ENCODE results near the gene NANOGP8.
"Not testable (repeated sequence)": the region's sequence is repeated elsewhere in the genome, so short reads cannot be mapped to it uniquely, and the experiment has no call there.

NANOGP8 gene

DNA sequence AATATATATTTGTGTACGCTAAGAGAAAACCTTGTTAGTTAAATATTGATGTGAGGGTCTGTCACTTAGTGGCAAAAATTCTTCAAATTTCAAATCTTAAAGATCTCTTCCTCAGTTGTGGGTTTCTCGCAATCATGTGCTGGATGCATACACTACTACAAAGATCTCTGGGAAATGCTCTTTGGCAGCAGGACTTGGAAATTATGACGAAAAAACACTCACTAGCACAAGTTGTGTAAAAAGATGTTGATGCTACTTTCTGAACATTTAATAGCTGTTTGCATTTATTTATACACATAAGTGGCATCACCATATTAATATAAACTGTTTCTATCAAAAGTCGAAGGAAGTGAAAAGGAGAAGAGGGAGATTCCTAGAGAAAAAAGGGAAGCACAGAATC lies 10.8 kb upstream of the NANOGP8 start:
- DNase-seq (ENCODE audit: extremely low read depth, low read depth), result no peak
- TF ChIP-seq, protein P1, sequence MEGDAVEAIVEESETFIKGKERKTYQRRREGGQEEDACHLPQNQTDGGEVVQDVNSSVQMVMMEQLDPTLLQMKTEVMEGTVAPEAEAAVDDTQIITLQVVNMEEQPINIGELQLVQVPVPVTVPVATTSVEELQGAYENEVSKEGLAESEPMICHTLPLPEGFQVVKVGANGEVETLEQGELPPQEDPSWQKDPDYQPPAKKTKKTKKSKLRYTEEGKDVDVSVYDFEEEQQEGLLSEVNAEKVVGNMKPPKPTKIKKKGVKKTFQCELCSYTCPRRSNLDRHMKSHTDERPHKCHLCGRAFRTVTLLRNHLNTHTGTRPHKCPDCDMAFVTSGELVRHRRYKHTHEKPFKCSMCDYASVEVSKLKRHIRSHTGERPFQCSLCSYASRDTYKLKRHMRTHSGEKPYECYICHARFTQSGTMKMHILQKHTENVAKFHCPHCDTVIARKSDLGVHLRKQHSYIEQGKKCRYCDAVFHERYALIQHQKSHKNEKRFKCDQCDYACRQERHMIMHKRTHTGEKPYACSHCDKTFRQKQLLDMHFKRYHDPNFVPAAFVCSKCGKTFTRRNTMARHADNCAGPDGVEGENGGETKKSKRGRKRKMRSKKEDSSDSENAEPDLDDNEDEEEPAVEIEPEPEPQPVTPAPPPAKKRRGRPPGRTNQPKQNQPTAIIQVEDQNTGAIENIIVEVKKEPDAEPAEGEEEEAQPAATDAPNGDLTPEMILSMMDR (IDR thresholded peaks at IDR 0.05; ENCODE audit: low read depth, low read length), result no peak

DNA sequence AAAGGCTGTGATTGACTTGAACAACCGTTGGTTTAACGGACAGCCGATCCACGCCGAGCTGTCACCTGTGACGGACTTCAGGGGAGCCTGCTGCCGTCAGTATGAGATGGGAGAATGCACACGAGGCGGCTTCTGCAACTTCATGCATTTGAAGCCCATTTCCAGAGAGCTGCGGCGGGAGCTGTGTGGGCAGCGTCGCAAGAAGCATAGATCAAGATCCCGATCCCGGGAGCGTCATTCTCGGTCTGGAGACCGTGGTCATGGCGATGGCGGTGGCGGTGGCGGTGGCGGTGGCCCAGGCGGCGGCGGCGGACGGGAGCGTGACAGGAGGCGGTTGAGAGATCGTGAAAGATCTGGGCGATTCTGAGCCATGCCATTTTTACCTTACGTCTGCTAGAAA lies 7.8 kb upstream of the NANOGP8 start:
- no peak for DNase-seq (ENCODE audit: extremely low read depth, low read depth)
- TF ChIP-seq, protein P1 (IDR thresholded peaks at IDR 0.05; ENCODE audit: low read depth, low read length), result no peak

DNA sequence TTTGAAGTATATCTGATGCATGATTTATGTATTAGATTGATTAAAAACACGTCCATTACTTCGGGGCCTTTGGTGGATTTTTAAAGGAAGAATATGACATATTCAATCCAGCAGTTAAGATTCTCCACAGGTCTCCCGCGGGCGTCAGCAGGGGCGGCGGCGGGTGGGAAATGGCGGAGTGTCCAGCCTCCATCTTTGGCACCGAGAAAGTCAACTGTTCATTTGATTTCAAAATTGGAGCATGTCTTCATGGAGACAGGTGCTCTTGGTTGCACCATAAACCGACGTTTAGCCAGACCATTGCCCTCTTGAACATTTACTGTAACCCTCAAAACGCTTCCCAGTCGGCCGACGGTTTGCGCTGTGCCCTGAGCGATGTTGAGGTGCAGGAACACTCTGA lies 7.2 kb upstream of the NANOGP8 start:
- no peak for DNase-seq (ENCODE audit: extremely low read depth, low read depth)
- TF ChIP-seq, protein P1 (IDR thresholded peaks at IDR 0.05; ENCODE audit: low read depth, low read length), result no peak

DNA sequence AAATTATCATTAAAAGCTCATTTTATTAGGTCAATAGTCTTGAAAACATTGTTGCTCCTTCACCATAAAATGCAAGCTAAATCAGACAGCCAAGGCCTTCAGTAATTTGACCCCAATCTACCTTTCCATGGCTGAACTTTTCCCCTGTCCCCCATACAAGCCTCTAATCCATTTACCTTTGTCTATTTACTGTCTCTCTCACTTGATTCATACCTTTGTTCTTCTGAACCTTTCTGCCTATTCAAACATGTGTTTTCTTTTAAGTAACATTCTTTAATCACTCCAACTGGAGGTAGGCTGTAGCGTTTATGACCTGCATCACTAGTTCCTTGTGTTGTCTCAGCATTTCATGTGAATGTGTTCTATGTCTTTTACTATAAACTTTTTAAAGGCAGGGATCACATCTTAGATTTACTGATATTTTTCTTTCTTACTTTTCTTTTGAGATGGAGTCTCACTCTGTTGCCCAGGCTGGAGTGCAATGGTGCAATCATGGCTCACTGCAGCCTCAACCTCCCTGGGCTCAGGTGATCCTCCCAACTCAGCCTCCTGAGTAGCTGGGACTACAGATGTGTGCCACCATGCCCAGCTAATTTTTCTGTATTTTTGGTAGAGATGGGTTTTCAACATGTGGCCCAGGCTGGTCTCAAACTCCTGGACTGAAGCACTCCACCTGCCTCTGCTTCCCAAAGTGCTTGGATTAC lies 5.2 kb upstream of the NANOGP8 start:
- DNase-seq (ENCODE audit: extremely low read depth, low read depth), result no peak
- TF ChIP-seq, protein P1 (IDR thresholded peaks at IDR 0.05; ENCODE audit: low read depth, low read length), result no peak

DNA sequence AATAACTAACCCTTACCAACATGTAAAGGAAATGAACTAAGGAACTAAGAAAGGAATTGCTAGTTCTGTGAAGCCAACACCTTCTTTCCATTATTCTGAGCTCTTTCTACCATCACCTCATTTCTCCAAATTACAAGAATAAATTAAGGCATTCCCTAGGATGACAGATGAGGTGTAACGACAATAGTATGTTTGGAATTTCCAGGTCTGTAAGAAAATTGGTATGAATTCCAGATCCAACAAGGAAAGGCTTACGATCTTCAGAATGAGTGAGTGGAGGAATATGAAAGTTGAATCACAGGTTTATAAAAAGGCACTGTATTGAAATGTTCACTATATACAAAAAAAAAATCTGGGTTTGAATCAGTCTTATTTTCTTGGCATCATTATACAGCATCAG lies 4.5 kb upstream of the NANOGP8 start:
- DNase-seq (ENCODE audit: extremely low read depth, low read depth), result no peak
- TF ChIP-seq, protein P1 (IDR thresholded peaks at IDR 0.05; ENCODE audit: low read depth, low read length), result no peak

DNA sequence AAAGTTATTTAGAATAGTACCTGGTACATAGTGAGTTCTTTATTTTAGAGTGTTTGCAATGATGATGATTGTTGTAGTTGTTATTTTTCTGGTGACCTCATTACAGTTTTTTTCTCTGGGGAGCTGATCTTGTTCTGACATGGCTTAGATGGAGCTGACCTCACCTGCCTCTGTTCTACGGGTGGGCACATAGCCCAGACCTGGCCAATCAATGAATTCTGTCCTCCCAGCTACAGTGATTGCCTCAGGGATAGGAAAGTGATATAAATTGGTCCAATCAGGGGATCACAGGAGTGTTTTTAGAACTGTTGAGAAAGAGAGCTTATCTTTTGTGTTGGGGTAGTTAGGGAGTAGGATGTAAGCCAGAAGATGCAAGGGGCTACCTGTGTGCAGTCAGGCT lies 3.2 kb upstream of the NANOGP8 start:
- DNase-seq (ENCODE audit: extremely low read depth, low read depth), result no peak
- TF ChIP-seq, protein P1 (IDR thresholded peaks at IDR 0.05; ENCODE audit: low read depth, low read length), result no peak

DNA sequence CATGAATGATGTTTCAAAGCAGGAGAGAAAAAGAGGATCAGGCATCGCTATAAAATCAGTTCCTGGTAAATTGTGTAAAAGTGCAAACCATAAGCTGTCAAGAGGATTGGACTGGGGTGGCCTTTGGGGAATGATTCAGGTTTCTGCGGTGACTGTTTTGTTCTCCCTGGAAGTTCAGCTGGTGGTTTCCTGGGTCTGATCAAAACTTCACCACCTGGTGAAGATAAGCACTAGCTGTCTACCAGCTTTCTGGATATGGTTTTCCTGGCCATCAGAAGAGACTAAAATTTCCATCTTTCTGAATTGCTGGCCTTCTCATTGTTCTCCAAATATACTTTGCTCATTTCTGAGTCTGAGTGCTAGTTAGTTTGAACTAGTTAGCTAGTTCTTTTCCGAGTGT lies 2.7 kb upstream of the NANOGP8 start:
- DNase-seq (ENCODE audit: extremely low read depth, low read depth), result no peak
- TF ChIP-seq, protein P1 (IDR thresholded peaks at IDR 0.05; ENCODE audit: low read depth, low read length), result no peak

DNA sequence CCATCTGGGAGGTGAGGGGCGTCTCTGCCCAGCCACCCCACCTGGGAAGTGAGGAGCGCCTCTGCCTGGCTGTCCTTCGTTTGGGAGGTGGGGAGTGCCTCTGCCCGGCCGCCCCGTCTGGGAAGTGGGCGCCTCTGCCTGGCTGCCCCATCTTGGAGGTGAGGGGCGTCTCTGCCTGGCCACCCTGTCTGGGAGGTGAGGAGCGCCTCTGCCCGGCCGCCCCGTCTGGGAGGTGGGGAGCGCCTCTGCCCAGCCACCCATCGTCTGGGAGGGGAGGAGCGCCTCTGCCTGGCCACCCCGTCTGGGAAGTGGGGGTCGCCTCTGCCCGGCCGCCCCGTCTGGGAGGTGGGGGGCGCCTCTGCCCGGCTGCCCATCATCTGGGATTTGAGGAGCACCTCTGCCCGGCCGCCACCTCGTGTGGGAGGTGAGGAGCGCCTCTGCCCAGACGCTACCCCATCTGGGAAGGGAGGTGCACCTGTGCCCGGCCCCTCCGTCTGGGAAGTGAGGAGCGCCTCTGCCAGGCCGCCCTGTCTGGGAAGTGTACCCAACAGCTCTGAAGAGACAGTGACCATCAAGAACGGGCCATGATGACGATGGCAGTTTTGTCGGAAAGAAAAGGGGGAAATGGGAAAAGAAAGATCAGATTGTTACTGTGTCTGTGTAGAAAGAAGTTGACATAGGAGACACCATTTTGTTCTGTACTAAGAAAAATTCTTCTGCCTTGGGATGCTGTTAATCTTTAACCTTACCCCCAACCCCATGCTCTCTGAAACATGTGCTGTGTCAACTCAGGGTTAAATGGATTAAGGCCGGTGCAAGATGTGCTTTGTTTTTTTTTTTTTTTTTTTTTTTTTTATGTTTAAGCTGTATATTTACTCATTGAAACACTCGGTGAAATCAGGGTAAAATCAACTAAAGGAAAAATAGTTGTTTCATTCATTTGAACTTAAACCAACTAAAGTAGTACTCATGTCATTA lies 2.4 kb downstream of the NANOGP8 start:
- DNase-seq (ENCODE audit: extremely low read depth, low read depth), result not testable (repeated sequence)

DNA sequence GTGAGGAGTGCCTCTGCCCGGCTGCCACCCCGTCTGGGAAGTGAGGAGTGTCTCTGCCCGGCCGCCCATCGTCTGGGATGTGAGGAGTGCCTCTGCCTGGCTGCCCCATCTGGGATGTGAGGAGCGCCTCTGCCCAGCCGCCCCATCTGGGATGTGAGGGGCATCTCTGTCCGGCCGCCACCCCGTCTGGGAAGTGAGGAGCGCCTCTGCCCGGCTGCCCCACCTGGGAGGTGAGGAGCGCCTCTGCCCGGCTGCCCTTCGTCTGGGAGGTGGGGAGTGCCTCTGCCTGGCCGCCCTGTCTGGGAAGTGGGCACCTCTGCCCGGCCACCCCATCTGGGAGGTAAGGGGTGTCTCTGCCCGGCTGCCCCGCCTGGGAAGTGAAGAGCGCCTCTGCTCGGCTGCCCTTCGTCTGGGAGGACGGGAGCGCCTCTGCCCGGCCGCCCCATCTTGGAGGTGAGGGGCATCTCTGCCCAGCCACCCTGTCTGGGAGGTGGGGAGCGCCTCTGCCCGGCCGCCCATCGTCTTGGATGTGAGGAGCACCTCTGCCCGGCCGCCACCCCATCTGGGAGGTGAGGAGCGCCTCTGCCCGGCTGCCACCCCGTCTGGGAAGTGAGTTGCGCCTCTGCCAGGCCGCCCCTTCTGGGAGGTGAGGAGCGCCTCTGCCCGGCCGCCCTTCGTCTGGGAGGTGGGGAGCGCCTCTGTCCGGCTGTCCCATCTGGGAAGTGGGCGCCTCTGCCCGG lies 3.3 kb downstream of the NANOGP8 start:
- not testable (repeated sequence) for DNase-seq (ENCODE audit: extremely low read depth, low read depth)

All from AG09319 (cell line).